H9 (cell line): ENCODE results near the gene C19orf53. TPM values are rescaled to one million over a fixed set of nuclear protein-coding genes. Genes with fewer than 3 reads are reported as not detected.

ENCODE experiments used
- DNase-seq: peaks from one replicate; pipeline ENCODE4 v3.0.0-alpha.2; 2017
- H2AFZ ChIP-seq: one replicate; pipeline ENCODE4 v1.6.1; 2013; ENCODE audit warnings: mild to moderate bottlenecking, low read length, control low read depth, moderate library complexity
- H2AK5ac ChIP-seq: 2 replicates; pipeline ENCODE4 v1.6.1; 2013; ENCODE audit warnings: low read length, control low read depth, mixed read lengths; ENCODE audit not compliant: insufficient read length
- H2BK120ac ChIP-seq: one replicate; pipeline ENCODE4 v1.6.1; 2013; ENCODE audit warnings: low read depth, mild to moderate bottlenecking, low read length, control low read depth, inconsistent platforms; ENCODE audit not compliant: poor library complexity, severe bottlenecking
- H2BK12ac ChIP-seq: 2 replicates; pipeline ENCODE4 v1.6.1; 2013; ENCODE audit warnings: low read length, control low read depth, mixed read lengths, low read depth; ENCODE audit not compliant: insufficient read length
- H2BK15ac ChIP-seq: 2 replicates; pipeline ENCODE4 v1.6.1; 2013; ENCODE audit warnings: low read depth, low read length, control low read depth
- H2BK20ac ChIP-seq: one replicate; pipeline ENCODE4 v1.6.1; 2013; ENCODE audit warnings: low read depth, mild to moderate bottlenecking, low read length, control low read depth, inconsistent platforms; ENCODE audit not compliant: poor library complexity, severe bottlenecking
- H2BK5ac ChIP-seq: 2 replicates; pipeline ENCODE4 v1.6.1; 2013; ENCODE audit warnings: low read length, control low read depth, mixed read lengths; ENCODE audit not compliant: insufficient read length
- H3K14ac ChIP-seq: 2 replicates; pipeline ENCODE4 v1.6.1; 2013; ENCODE audit warnings: low read length, control low read depth; ENCODE audit not compliant: insufficient read depth
- H3K18ac ChIP-seq: 2 replicates; pipeline ENCODE4 v1.6.1; 2013; ENCODE audit warnings: low read depth, mild to moderate bottlenecking, mixed read lengths, low read length, control low read depth; ENCODE audit not compliant: insufficient read length
- H3K23ac ChIP-seq: 2 replicates; pipeline ENCODE4 v1.6.1; 2013; ENCODE audit warnings: low read length, control low read depth, mixed read lengths, low read depth; ENCODE audit not compliant: insufficient read length
- H3K23me2 ChIP-seq: 2 replicates; pipeline ENCODE4 v1.6.1; 2013; ENCODE audit warnings: low read depth, mild to moderate bottlenecking, mixed read lengths, low read length, control low read depth; ENCODE audit not compliant: insufficient read length, poor library complexity, severe bottlenecking
- H3K27ac ChIP-seq: 2 replicates; pipeline ENCODE4 v1.5.1; 2013; ENCODE audit warnings: low read length, control low read depth, mixed read lengths, low read depth; ENCODE audit not compliant: insufficient read length
- H3K27me3 ChIP-seq: 2 replicates; pipeline ENCODE4 v1.6.1; 2013; ENCODE audit warnings: low read length, control low read depth, inconsistent platforms; ENCODE audit not compliant: insufficient read depth
- H3K4ac ChIP-seq: 2 replicates; pipeline ENCODE4 v1.6.1; 2013; ENCODE audit warnings: low read depth, mild to moderate bottlenecking, control low read depth, inconsistent platforms, low read length, moderate library complexity
- H3K4me1 ChIP-seq: 2 replicates; pipeline ENCODE4 v1.6.1; 2013; ENCODE audit warnings: low read length, control low read depth, inconsistent platforms; ENCODE audit not compliant: insufficient read depth
- H3K4me2 ChIP-seq: 2 replicates; pipeline ENCODE4 v1.6.1; 2013; ENCODE audit warnings: low read length, control low read depth, mixed read lengths; ENCODE audit not compliant: insufficient read length, insufficient read depth
- H3K56ac ChIP-seq: 2 replicates; pipeline ENCODE4 v1.6.1; 2013; ENCODE audit warnings: low read depth, mild to moderate bottlenecking, mixed read lengths, low read length, control low read depth; ENCODE audit not compliant: insufficient read length
- H3K79me1 ChIP-seq: 2 replicates; pipeline ENCODE4 v1.6.1; 2013; ENCODE audit warnings: low read depth, mild to moderate bottlenecking, moderate library complexity, low read length, control low read depth, inconsistent platforms; ENCODE audit not compliant: insufficient read depth, poor library complexity, severe bottlenecking
- H3K79me2 ChIP-seq: 2 replicates; pipeline ENCODE4 v1.6.1; 2013; ENCODE audit warnings: low read length, control low read depth, inconsistent platforms; ENCODE audit not compliant: insufficient read depth
- H3K9ac ChIP-seq: 2 replicates; pipeline ENCODE4 v1.6.1; 2013; ENCODE audit warnings: low read length, control low read depth, mixed read lengths; ENCODE audit not compliant: insufficient read length; ENCODE audit errors: extremely low read depth
- H3K9me3 ChIP-seq: one replicate; pipeline ENCODE4 v1.6.1; 2013; ENCODE audit warnings: low read depth, low read length, inconsistent platforms; ENCODE audit not compliant: control insufficient read depth
- H3T11ph ChIP-seq: one replicate; pipeline ENCODE4 v1.6.1; 2013; ENCODE audit warnings: mild to moderate bottlenecking, low read length, control low read depth, inconsistent platforms
- H4K20me1 ChIP-seq: one replicate; pipeline ENCODE4 v1.6.1; 2013; ENCODE audit not compliant: control insufficient read depth, insufficient read length, insufficient read depth
- H4K5ac ChIP-seq: 2 replicates; pipeline ENCODE4 v1.6.1; 2013; ENCODE audit warnings: low read depth, mild to moderate bottlenecking, mixed read lengths, low read length, control low read depth; ENCODE audit not compliant: insufficient read length
- H4K8ac ChIP-seq: replicated peaks from 2 replicates; pipeline ENCODE4 v1.6.1; 2013; ENCODE audit warnings: low read length, control low read depth, mixed read lengths, low read depth; ENCODE audit not compliant: insufficient read length
- H4K91ac ChIP-seq: 2 replicates; pipeline ENCODE4 v1.6.1; 2013; ENCODE audit warnings: low read depth, mild to moderate bottlenecking, moderate library complexity, mixed read lengths, low read length, control low read depth; ENCODE audit not compliant: insufficient read length
- H3K27ac Mint-ChIP-seq, 3 experiments: 2 replicates in 2 of 3; 3 replicates in 1 of 3; pipeline ENCODE4 v1.8.0; 2020 to 2021; ENCODE audit warnings: mixed read lengths in 3 of 3, mild to moderate bottlenecking in 1 of 3, moderate library complexity in 1 of 3
- H3K27me3 Mint-ChIP-seq: 2 replicates; pipeline ENCODE4 v1.8.0; 2021; ENCODE audit warnings: low read depth, mild to moderate bottlenecking, moderate library complexity, mixed read lengths
- H3K36me3 Mint-ChIP-seq, 3 experiments: 2 replicates in 2 of 3; 3 replicates in 1 of 3; pipeline ENCODE4 v1.8.0; 2020 to 2021; ENCODE audit warnings: low read depth in 3 of 3, mixed read lengths in 3 of 3; ENCODE audit not compliant: insufficient read depth in 1 of 3
- H3K4me1 Mint-ChIP-seq, 2 experiments: 2 replicates each; pipeline ENCODE4 v1.8.0; 2020; ENCODE audit warnings: mixed read lengths in 2 of 2
- H3K4me3 Mint-ChIP-seq, 2 experiments: 2 replicates in 1 of 2; 3 replicates in 1 of 2; pipeline ENCODE4 v1.8.0; 2020 to 2021; ENCODE audit warnings: mild to moderate bottlenecking in 2 of 2, mixed read lengths in 2 of 2, moderate library complexity in 1 of 2
- H3K9me3 Mint-ChIP-seq, 2 experiments: 2 replicates in 1 of 2; 3 replicates in 1 of 2; pipeline ENCODE4 v1.8.0; 2020; ENCODE audit warnings: mild to moderate bottlenecking in 2 of 2, mixed read lengths in 2 of 2, moderate library complexity in 1 of 2
- CTCF ChIP-seq: fragments of 200-600 bp; sonication (generic); conservative IDR thresholded peaks from 3 replicates; pipeline ENCODE4 v1.8.0; 2021; ENCODE audit warnings: antibody characterized with exemption, mild to moderate bottlenecking
- whole genome bisulfite sequencing: extraction: QIAGEN DNeasy Blood & Tissue Kit; methylation state at CpG from one replicate; pipeline ENCODE4 v1.1.7; 2013; ENCODE audit warnings: missing lambda C conversion rate, low lambda C conversion rate, mixed read lengths; ENCODE audit not compliant: insufficient read length; ENCODE audit errors: extremely low coverage; 5-methylcytosine and 5-hydroxymethylcytosine counted together
- total RNA-seq: library from RNA; stranded (reverse); gene quantifications from 2 replicates; pipeline ENCODE4 v1.2.1, GENCODE V29; 2021

Gene C19orf53
- total RNA-seq, 1 experiment from 2014 or later, result 129 TPM

- Histone ChIP-seq H3K23me2 (peaks cover 4% of the 10 kb centered on the region), H3K4me1 (no peaks in the 10 kb centered on the region; the same call in 1 of the 2 replicates), H3K9me3 (no peaks in the 10 kb centered on the region), H2BK15ac (no peak overlapping the region), H3K4ac (no peak overlapping the region), H2BK20ac (no peak overlapping the region), H4K91ac (no peak overlapping the region), H4K8ac (no peak overlapping the region), H3K79me2 (no peaks in the 10 kb centered on the region), H3K9ac (no peak overlapping the region), H3K56ac (no peak overlapping the region), H2AFZ (no peak overlapping the region), H3T11ph (no peak overlapping the region), H3K18ac (no peak overlapping the region), H2BK5ac (no peak overlapping the region), H3K14ac (no peak overlapping the region), H3K23ac (no peak overlapping the region), H2AK5ac (no peak overlapping the region), H2BK120ac (no peak overlapping the region), H4K5ac (no peak overlapping the region), H4K20me1 (no peaks in the 10 kb centered on the region), H3K27ac (no peak overlapping the region), H3K4me2 (no peak overlapping the region), H3K79me1 (no peaks in the 10 kb centered on the region), H3K27me3 (no peaks in the 10 kb centered on the region), H2BK12ac (no peak overlapping the region)
- Mint-ChIP-seq H3K27me3 (peaks cover 1% of the 10 kb centered on the region), H3K36me3 (peaks cover 6 to 24% (median 18%) of the 10 kb centered on the region in 3 experiments; a peak in 6 of 7 replicates), H3K4me3 (no peak overlapping the region), H3K27ac (no peak overlapping the region), H3K4me1 (peaks cover 6 to 8% of the 10 kb centered on the region in 2 experiments), H3K9me3 (no peaks in the 10 kb centered on the region)
- no peak for TF ChIP-seq CTCF
- no peak for DNase-seq
- no CpG with 5 or more reads among the region's 3 CpGs for WGBS
Measured at GRCh38 chr19:13766095-13766481, 8.2 kb upstream of the C19orf53 start.
